NB4 (cell line): ENCODE measurements around the gene MPZL3.

Experiments
- CTCF ChIP-seq: IDR thresholded peaks from one replicate; pipeline ENCODE4 v1.5.1; 2012; ENCODE audit warnings: low read depth, low read length
- POLR2A ChIP-seq: IDR thresholded peaks from 2 replicates; pipeline ENCODE4 v1.6.1; 2011; ENCODE audit warnings: mild to moderate bottlenecking; ENCODE audit not compliant: insufficient read length; ENCODE audit errors: extremely low read depth

GRCh38 chr11:118238421-118238820 is 13.7 kb downstream of the MPZL3 start:
- TF ChIP-seq CTCF, result no peak
- TF ChIP-seq POLR2A, result no peak
